ENCODE measurements around the gene CARS2. TPM values are rescaled to one million over a fixed set of nuclear protein-coding genes. Genes with fewer than 3 reads are reported as not detected.
"Not testable (repeated sequence)": the region's sequence is repeated elsewhere in the genome, so short reads cannot be mapped to it uniquely, and the experiment has no call there.

The CARS2 gene
- total RNA-seq, 1 donor from 2014 or later: 36.0 TPM

- Mint-ChIP-seq H3K36me3 (ENCODE audit: low read depth, unreplicated experiment) (peaks cover 8% of the 10 kb centered on the region), H3K4me1 (ENCODE audit: unreplicated experiment) (no peaks in the 10 kb centered on the region), H3K4me3 (ENCODE audit: unreplicated experiment) (no peak overlapping the region), H3K27me3 (ENCODE audit: unreplicated experiment) (no peaks in the 10 kb centered on the region), H3K9me3 (ENCODE audit: unreplicated experiment) (peaks cover 23% of the 10 kb centered on the region), H3K27ac (ENCODE audit: unreplicated experiment) (no peak overlapping the region)
- no peak for DNase-seq (ENCODE audit: low spot score)
- TF ChIP-seq CTCF (IDR thresholded peaks at IDR 0.05; ENCODE audit: unreplicated experiment): no peak
Observed at GRCh38 chr13:110737555-110737954, 31.6 kb upstream of the CARS2 start.

GRCh38 chr13:110734561-110734960, 28.6 kb upstream of the CARS2 start:
- H3K4me1 Mint-ChIP-seq (ENCODE audit: unreplicated experiment): no peaks in the 10 kb centered on the region
- H3K36me3 Mint-ChIP-seq (ENCODE audit: low read depth, unreplicated experiment): peaks cover 2% of the 10 kb centered on the region
- H3K27me3 Mint-ChIP-seq (ENCODE audit: unreplicated experiment): no peaks in the 10 kb centered on the region
- DNase-seq (ENCODE audit: low spot score): no peak
- no peak for TF ChIP-seq CTCF (IDR thresholded peaks at IDR 0.05; ENCODE audit: unreplicated experiment)
- no peak overlapping the region for H3K4me3 Mint-ChIP-seq (ENCODE audit: unreplicated experiment)
- peaks cover 17% of the 10 kb centered on the region for H3K9me3 Mint-ChIP-seq (ENCODE audit: unreplicated experiment)
- no peak overlapping the region for H3K27ac Mint-ChIP-seq (ENCODE audit: unreplicated experiment)

GRCh38 chr13:110731072-110731471, 25.2 kb upstream of the CARS2 start:
- no peaks in the 10 kb centered on the region for H3K27me3 Mint-ChIP-seq (ENCODE audit: unreplicated experiment)

GRCh38 chr13:110726726-110727125, 20.8 kb upstream of the CARS2 start:
- no peaks in the 10 kb centered on the region for H3K4me1 Mint-ChIP-seq (ENCODE audit: unreplicated experiment)
- TF ChIP-seq CTCF (IDR thresholded peaks at IDR 0.05; ENCODE audit: unreplicated experiment): no peak
- H3K36me3 Mint-ChIP-seq (ENCODE audit: low read depth, unreplicated experiment): peaks cover 3% of the 10 kb centered on the region
- no peak overlapping the region for H3K27ac Mint-ChIP-seq (ENCODE audit: unreplicated experiment)
- no peak overlapping the region for H3K4me3 Mint-ChIP-seq (ENCODE audit: unreplicated experiment)
- no peak for DNase-seq (ENCODE audit: low spot score)
- H3K27me3 Mint-ChIP-seq (ENCODE audit: unreplicated experiment): peaks cover under 1% of the 10 kb centered on the region
- no peaks in the 10 kb centered on the region for H3K9me3 Mint-ChIP-seq (ENCODE audit: unreplicated experiment)

More at GRCh38 chr13:110731072-110731471, 25.2 kb upstream of the CARS2 start:
- Mint-ChIP-seq H3K4me3 (ENCODE audit: unreplicated experiment) (no peak overlapping the region), H3K27ac (ENCODE audit: unreplicated experiment) (no peak overlapping the region), H3K9me3 (ENCODE audit: unreplicated experiment) (no peaks in the 10 kb centered on the region), H3K36me3 (ENCODE audit: low read depth, unreplicated experiment) (peaks cover 3% of the 10 kb centered on the region), H3K4me1 (ENCODE audit: unreplicated experiment) (no peaks in the 10 kb centered on the region)
- DNase-seq (ENCODE audit: low spot score): no peak
- no peak for TF ChIP-seq CTCF (IDR thresholded peaks at IDR 0.05; ENCODE audit: unreplicated experiment)

GRCh38 chr13:110726153-110726552, 20.2 kb upstream of the CARS2 start:
- DNase-seq (ENCODE audit: low spot score); H3K4me3 Mint-ChIP-seq (ENCODE audit: unreplicated experiment); H3K4me1 Mint-ChIP-seq (ENCODE audit: unreplicated experiment): not testable (repeated sequence)

GRCh38 chr13:110723598-110723997, 17.7 kb upstream of the CARS2 start:
- H3K4me3 Mint-ChIP-seq (ENCODE audit: unreplicated experiment): no peak overlapping the region
- no peaks in the 10 kb centered on the region for H3K4me1 Mint-ChIP-seq (ENCODE audit: unreplicated experiment)
- H3K36me3 Mint-ChIP-seq (ENCODE audit: low read depth, unreplicated experiment): peaks cover 9% of the 10 kb centered on the region
- no peaks in the 10 kb centered on the region for H3K9me3 Mint-ChIP-seq (ENCODE audit: unreplicated experiment)
- H3K27me3 Mint-ChIP-seq (ENCODE audit: unreplicated experiment): peaks cover 2% of the 10 kb centered on the region
- no peak overlapping the region for H3K27ac Mint-ChIP-seq (ENCODE audit: unreplicated experiment)
- no peak for DNase-seq (ENCODE audit: low spot score)
- TF ChIP-seq CTCF (IDR thresholded peaks at IDR 0.05; ENCODE audit: unreplicated experiment): no peak

More at GRCh38 chr13:110726153-110726552, 20.2 kb upstream of the CARS2 start:
- H3K9me3 Mint-ChIP-seq (ENCODE audit: unreplicated experiment); H3K36me3 Mint-ChIP-seq (ENCODE audit: low read depth, unreplicated experiment); H3K27me3 Mint-ChIP-seq (ENCODE audit: unreplicated experiment); H3K27ac Mint-ChIP-seq (ENCODE audit: unreplicated experiment): not testable (repeated sequence)

All from endothelial cell (in vitro differentiated cells).